Keratinocyte (primary cell): ENCODE results near the gene PRPH2.

Experiments
- CTCF ChIP-seq, 3 experiments: IDR thresholded peaks in 1 of 3; conservative IDR thresholded peaks in 1 of 3; optimal IDR thresholded peaks in 1 of 3; 2 replicates in 2 of 3; 3 replicates in 1 of 3; pipeline versions ENCODE3 to v1.5.1; 2011; ENCODE audit warnings: low read length in 3 of 3, mild to moderate bottlenecking in 3 of 3, moderate library complexity in 2 of 3, control low read depth in 1 of 3, inconsistent platforms in 1 of 3; ENCODE audit not compliant: insufficient read depth in 2 of 3; ENCODE audit errors: extremely low read depth in 1 of 3
- EZH2 ChIP-seq: IDR thresholded peaks from one replicate; pipeline ENCODE4 v1.6.1; 2012; ENCODE audit warnings: inconsistent platforms, mild to moderate bottlenecking, low read length, moderate library complexity

- TF ChIP-seq CTCF (optimal IDR thresholded peaks at IDR 0.05 in 1 of 3, IDR thresholded peaks at IDR 0.05 in 1 of 3, conservative IDR thresholded peaks at IDR 0.05 in 1 of 3; ENCODE audit: extremely low read depth in 1 of 3, insufficient read depth in 2 of 3, low read length in 3 of 3) (no peak), EZH2 (no peak)
Measured at GRCh38 chr6:42735976-42736375, 13.6 kb upstream of the PRPH2 start.
